NOMO-1 treated with dmso at 0.1 percent for 144 hours (cell line): ENCODE data around the gene TIMM8A.

Source experiments
- DNase-seq: peaks from one replicate; lab custom pipeline; 2025; ENCODE audit not compliant: unreplicated experiment; lab: John Stamatoyannopoulos, UW

TIMM8A gene, protein sequence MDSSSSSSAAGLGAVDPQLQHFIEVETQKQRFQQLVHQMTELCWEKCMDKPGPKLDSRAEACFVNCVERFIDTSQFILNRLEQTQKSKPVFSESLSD

DNA sequence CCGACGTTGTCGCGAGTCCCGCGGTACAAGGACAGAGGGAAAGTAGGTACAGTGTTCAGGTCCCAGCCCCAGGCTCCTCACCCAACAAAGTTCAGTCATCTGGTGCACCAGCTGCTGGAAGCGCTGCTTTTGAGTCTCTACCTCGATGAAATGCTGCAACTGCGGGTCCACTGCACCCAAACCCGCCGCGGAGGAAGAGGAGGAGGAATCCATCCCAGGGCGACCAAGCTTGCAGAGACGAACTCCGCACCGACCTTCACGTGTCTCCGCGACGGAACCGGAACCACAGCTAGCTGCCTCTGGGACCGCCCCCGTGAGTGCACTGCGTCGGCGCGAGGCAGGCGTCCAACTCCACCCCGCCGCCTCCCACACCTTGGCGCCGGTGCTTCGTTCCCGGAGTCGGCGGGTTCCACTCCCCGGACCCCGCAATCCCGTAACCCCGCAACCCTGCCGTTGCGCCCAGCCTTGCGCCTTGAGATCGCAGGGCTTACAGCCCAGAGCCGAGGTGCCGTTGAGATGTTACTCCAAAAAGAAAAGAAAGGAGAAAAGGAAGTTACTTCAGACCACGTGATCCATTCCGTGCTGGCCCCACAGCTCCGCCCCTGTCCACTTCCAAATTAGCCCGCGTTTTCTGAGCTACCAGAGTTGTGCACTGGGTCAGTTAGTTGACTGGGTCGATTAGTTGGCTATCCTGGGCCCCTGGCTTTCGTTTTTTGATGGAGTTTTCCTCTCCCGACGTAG lies at the start of gene TIMM8A:
Gene TIMM8A, minus strand, starts transcription at position 291 of the 741 bp plus-strand sequence. Its CDS starts 78 bp downstream, at position 213.
- peak; percentile 60 for DNase-seq

DNA sequence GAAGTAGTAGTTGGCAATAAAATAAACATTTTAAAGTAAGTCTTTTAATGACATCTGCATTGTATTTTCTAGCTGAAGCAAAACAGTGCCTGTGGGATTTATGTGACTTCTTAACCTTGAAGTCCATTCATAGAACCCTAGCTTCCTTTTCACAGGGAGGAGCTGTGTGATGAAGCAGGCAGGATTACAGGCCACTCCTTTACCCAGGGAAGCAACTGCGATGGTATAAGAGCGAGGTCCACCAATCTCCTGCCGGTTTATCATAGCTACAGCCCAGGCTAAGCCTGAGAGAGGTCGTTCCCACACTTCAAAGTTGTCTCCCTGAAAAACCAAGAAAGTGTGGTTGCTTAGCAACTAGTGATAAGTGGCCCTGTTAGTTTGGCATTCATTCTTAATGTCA lies 49.2 kb upstream of the TIMM8A start:
- DNase-seq, result no peak

DNA sequence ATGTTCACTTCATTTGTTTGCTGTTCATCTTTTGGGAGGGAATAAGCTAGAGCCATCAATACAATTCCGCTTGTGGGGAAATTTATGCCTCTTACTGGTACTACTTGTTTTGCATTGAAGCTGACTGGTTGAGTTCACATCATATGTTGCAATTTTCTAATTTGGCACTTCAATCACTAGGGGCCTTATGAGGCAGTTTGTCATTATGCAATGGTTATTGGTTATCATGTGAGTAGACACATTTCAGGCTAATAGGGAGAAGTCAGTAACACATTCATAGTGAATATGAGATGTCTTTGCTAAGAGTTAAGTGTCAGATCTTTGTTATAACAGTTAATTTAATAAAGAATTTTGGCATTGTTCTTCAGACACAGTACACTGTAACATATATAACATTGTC lies 47.2 kb upstream of the TIMM8A start:
- DNase-seq, result peak; percentile 28

DNA sequence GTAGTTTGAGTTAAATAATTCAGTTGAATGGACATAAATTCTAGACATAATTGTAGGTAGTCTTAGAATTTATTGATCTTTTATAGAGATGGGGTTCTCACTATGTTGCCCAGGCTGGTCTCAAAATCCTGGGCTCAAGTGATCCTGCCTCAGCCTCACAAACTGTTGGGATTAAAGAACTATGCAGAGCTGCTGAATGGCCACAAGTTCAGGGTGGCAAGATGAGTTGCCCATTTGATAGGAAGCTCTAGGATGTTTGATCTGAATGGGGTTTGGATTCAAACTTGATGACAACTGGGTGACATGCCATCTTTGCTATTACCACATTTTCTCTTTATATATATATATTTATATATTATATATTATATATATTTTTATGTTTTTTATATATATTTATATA lies 45.8 kb upstream of the TIMM8A start:
- DNase-seq, result no peak

DNA sequence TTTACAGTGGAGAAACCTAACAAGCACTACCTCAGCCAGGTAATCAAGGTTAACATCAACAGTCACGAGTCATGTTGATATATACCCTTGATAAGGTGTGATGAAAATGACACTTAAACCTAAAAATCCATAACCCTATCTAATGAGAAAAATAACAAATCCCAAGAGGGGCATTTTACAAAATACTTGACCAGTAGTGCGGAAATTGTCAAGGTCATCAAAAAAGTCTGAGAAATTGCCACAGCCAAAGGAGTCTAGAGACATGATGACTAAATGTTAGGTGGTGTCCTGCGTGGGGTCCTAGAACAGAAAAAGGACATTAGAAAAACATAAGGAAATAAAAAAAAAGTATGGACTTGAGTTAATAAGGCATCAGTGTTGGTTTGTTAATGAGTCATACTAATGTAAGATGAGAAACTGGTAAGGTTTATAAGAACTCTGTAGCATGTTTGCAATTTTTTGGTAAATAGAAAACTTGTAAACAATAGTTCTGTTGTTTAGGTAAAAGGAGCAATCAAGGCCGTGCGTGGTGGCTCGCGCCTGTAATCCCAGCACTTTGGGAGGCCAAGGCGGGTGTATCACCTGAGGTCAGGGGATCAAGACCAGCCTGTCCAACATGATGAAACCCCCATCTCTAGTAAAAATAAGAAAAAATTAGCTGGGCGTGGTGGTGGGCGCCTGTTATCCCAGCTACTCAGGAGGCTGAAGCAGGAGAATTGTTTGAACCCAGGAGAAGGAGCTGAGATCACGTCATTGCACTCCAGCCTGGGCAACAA lies 45.2 kb upstream of the TIMM8A start:
- DNase-seq, result no peak

DNA sequence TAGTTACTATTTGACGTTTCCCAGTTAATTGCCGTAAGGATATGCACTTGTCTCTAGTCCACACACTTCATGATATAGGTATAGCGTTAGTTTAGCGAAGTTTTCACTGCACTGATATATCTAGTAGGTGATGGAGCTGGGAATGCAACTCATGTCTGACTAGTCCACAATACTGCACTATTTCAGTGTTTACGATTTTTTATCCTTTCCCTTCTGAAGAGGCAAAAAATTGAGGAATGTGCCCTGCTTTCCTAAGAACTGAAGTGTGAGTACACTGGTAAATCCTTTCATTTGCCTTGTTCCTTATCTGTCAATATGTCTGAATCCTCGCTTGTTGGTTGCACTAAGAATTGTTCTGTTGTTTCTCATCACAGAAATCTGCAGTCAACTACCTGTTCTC lies 43.3 kb upstream of the TIMM8A start:
- DNase-seq, result no peak

DNA sequence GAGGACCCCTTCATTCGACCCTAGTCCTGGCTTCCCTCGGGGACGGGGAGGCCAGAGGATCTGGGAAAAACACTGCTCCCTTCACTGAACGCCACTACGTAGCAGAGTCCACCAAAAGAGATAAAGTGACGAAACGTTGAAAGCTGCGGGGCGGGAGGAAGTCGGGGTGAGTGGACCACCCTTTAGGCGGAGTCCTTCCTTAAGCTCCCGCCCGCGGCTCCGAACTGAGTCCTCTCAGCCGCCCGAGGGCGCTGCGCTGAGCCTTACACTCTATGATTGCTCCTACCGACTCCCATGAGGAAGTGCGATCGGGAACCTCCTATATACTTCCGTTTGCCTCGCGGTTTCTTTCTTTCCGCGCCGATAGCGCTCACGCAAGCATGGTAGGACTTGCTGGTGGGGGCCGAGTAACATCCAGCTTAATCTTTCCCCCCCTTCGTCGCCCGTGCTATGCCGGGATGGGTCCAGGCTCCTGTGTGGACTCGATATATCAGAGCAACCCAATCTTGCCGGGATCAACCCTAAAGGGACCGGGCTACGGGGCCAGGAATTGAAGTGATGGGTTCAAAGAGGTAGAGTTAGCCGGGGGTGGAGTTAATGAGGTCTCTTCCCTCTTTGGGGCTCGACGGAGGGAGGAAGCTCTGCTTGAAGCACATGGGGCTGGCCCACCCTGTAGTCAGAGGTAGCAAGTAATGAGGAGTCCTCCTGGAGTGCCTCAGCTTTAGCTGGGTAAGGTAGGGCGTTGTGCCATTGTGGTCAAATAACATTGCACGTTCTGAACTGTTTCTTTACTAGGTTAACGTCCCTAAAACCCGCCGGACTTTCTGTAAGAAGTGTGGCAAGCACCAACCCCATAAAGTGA lies 42.4 kb upstream of the TIMM8A start, which contains the start of gene RPL36A:
Gene RPL36A, plus strand, starts transcription at position 348 of the 862 bp plus-strand sequence. Its CDS starts 33 bp downstream, at position 381.
- DNase-seq, result peak; percentile 83

DNA sequence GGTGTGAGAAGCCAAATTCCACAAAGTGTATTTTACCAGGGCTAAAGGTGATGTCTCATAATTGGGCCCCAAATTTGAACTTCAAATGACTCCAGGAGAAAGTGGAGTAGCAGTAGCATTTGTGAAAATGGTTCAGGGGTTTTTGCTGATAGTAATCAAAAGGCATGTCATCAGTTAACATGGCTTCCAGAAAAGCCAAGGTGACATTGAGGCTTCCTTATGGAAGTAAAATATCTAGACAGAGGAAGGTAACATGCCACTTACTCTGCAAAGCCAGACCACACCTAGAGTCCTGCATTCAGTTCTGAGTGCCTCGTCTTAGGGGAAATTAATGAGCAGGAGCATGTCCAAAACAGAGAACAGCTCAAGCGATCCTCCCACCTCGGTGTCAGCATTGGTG lies 40.1 kb upstream of the TIMM8A start:
- DNase-seq, result no peak

DNA sequence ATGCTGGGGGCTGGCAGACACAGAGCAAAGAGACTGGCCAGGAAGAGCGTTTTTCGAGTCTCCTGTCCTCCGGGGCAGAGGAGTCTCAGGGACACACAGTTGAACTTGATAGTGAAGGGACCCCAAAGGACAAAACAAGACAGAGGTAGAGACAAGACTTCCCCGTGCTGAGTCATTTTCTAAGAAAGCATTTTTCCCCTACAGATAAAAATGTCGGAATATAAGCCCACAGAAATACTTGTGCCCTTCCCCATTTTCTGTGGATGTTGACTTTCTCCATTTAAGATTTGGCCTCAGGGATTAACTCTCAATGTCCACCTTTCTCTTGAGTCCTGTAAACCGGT lies 38.0 kb upstream of the TIMM8A start:
- DNase-seq, result no peak

DNA sequence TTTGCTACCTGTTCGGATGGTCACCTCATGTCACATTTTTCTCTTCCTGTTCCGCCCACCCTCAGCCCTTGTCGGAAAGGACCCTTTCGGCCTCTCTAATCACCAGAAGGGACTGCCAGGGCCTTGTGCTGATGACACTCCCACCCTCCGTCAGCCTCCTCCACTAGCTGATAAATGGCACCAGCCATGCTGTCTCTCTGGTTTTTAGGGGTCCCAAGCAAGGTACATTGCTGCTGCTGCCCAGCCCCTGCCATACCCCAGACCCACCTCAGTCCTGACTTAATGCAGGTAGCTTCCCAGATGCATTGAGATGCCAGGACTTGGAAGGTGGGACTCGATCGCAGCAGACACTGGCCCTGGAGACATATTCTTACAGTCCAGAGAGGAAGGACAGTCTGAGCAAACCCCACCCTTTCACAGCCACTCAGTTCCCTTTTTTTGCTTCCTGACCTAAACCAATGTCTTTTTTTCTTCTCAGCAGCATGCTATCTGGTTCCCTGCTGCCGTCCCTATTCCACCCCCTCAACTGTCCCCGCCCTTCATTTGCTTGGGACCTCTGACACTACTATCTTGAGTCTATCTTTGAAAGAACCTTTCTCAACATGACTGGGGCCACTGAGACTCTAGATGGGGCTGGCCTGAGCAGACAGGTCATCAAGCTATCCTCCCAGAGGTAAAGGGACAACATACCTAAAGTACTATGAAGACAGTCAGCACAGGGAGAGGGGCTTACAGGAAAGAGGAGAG lies 37.4 kb upstream of the TIMM8A start, which contains the start of gene BTK:
Gene BTK, minus strand, starts transcription at position 397 of the 747 bp plus-strand sequence. CDS start 10,907 bp downstream, outside the sequence.
- DNase-seq, result peak; percentile 71

DNA sequence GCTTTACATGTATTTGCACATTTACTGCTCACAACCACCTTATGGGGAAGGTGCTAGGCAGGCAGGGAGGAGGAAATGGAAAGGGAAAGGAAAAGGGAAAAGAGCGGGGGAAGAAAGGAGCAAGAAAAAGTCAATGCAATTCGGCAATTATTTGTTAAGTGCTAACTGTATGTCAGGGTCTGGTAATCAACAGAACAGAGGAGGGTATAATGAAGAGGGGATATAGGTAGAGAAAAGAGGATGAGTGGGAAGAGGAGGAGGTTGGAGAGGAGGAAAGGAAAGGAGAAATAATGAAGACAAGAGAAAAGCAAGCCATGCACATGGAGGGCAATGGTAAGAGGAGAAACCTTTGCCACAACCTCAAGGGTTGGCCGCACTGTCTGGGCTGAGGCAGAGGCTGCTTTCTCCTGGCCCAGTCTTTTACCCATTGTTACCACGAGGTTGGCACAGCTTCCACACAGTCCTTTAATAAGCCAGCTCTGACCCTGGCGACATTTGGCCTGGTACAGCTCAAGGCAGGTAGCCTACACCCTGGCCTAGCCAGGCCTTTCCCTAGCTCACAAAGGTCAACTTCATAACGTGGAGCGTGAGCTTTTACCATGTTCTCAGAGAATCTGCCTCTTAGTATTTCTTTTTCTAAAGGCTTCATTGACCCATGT lies 36.6 kb upstream of the TIMM8A start:
- no peak for DNase-seq

DNA sequence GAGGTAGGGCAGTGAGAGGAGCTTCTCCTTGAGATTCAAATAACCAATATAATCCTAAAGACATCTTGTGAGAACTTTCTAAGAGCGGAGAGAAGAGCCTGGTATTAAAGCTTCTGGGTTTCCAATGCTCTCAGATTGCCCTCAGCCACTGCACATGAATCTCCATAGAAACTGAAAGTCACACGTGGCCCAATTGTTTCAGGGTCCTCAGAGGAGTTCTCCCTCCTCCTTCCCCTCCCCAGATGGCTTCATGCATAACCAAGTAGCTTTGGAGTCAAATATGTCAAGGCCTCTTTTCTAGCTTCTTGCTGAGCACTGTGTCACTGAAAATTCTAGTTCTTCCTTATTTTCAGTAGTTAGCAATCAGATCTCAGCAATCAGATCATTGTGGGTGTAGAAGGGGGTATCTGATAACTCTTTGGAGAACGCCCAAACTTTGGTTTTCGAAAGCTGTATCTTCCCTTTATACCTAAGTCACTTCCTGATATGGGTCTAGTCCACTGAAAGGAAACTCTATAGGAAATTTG lies 35.2 kb upstream of the TIMM8A start:
- DNase-seq, result no peak

DNA sequence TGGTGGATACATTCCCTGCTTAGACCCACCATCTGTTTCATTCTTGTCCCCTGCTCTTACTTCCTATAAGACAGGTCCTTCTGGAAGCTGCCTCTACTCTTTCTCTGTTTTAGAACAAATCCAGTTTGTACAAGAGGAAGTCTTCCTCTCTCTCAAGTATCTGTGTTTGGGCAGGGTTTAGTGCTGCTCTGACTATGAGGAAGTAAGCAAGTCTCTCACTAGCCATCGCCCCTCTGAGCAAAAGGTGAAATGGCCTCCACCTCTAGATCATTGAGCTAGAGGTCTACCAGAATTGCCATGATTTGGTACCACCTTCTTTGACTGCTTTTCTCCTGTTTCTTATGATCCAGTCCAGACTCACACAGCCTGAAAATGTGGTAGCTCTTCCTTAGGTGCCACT lies 29.0 kb upstream of the TIMM8A start:
- DNase-seq, result peak; percentile 2

DNA sequence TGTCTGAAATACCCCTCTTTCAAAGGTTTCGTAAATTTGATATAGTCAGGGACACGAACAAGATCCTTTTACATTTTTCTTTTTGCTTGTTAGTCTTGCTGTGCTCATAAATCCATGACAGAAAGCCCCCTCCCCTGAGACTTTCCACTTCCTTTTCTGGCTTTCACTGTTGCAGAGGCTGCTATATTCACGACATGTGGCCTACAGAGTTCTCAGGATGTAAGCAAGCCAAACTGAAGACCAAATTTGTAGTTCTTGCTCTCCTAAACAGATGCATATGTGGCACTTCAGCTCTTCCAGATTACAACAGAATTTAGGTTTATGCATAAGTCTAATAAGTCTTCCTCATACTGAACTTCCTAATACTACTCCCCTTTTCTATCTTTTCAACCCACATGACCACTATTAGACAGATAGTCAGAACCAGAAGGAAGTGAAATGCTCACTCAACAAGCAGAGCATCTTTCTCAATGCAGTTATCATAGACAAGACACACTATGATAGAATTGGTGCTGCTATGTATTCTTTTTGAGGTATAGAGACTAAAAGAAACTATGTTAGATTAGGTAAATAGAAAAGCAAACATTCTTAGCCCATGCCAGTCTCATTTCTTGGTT lies 22.5 kb upstream of the TIMM8A start:
- no peak for DNase-seq

DNA sequence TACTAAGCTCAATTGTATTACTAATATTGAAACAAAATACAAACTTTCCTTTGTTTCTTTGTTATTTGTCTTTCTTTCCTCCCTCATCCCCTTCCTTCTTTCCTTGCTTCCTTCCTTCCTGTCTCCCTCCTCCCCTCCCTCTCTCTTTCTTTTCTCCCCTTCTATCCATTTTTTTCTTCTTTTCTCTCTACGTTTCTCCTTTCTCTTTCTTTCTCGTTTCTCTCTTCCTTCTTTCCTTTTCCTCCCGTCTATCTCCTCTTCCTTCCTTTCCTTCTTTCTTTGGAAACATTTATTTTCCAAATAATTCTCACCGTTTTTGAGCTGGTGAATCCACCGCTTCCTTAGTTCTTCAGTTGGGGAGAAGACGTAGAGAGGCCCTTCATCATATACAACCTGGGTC lies 21.1 kb upstream of the TIMM8A start:
- DNase-seq, result no peak

DNA sequence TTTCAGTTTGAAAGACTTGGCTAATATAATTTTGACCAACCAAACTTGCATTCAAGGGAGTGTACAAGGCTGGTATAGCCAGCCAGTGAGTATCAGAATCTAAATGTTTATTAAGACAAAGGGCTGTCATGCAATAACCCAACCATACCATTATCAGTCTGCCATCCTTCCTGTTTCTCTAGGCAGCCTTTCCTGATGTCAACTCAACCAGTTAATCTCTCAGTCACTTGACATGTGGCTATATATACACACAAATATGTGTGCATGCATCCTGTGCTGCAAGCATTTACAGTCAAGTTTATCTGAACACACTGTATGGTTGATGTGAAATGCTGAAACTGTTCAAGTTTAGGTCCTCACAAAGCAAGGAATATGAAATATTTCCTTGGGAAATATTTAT lies 20.3 kb upstream of the TIMM8A start:
- DNase-seq, result no peak

DNA sequence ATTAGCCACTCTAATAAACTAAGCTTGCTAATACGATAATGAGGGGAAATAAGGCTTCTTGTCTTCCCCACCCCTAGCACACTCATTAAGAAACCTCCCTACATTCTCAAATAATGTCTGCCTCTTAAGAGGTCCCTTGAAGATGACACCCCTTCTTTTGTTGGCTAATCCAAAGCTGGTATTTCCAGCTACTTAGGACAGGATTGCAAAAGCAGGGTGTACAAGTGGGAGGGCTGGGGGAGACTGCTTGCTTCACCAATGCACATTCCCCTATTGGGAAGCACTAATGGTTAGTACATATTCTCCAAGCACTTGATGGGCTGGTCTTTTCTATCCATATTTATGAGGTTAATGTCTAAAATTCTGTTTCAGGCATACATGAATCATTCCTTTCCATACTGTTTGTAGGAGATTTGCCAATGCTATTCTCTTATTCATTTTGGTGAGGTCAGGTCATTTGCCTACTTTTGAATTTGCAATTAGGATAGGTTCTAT lies 16.8 kb upstream of the TIMM8A start:
- DNase-seq, result no peak

DNA sequence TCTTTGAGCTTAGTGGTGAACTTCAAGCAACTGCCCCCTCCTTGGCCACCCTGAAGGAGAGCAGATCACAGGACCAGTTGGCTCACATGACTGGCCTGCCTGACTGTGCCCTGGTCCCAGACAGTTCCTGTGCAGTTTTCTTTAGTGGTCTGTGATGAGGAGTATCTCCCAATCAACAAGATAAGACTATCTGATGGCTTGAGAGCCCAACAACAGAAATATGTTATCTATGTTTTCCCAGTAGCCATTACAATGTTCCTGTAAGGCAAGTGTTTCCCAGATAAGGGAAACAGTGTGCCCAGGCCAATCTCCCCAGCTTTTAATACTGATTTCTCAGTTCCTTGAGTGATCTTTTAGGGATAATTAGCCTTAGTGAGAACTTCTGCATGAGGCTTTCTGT lies 14.2 kb upstream of the TIMM8A start:
- DNase-seq, result no peak

DNA sequence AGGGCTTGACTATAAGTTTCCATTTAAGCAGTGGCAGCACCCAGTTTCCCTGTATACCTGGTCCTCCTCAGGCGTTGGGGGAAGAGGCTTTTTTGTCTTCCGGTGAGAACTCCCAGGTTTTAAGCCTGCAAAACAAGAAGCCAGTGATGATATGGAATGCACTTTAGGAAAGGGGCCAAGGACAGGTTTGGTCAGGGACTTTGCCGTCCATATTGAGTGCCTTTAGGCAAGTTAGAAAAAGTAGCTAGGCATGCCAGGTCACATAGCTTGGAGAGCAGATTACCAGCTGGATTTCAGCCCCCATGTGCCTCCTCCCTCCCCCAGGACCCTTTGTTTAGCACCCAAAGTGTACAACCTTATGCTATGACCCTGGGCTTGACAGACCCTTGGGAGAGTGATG lies 13.6 kb upstream of the TIMM8A start:
- no peak for DNase-seq
